NOMO-1 treated with DMSO at 0.1 percent for 48 hours (cell line): Measurements from ENCODE around the gene DYNC2H1.

Source experiments
- DNase-seq: peaks from one replicate; lab custom pipeline; 2025; ENCODE audit not compliant: unreplicated experiment; lab: John Stamatoyannopoulos, UW

DYNC2H1 gene

GRCh38 chr11:103450241-103450640 is 341.0 kb downstream of the DYNC2H1 start:
- DNase-seq: no peak

- no peak for DNase-seq
Measured at GRCh38 chr11:103453126-103453525, 343.9 kb downstream of the DYNC2H1 start.

GRCh38 chr11:103453915-103454709 is 344.9 kb downstream of the DYNC2H1 start:
- DNase-seq: peak; percentile 9

- DNase-seq: no peak
Measured at GRCh38 chr11:103464420-103464819, 355.2 kb downstream of the DYNC2H1 start.

- DNase-seq: no peak
Measured at GRCh38 chr11:103465555-103466140, 356.4 kb downstream of the DYNC2H1 start.

GRCh38 chr11:103471546-103471945 is 362.3 kb downstream of the DYNC2H1 start:
- no peak for DNase-seq

GRCh38 chr11:103476874-103477273 is 367.6 kb downstream of the DYNC2H1 start:
- DNase-seq: no peak

- no peak for DNase-seq
Measured at GRCh38 chr11:103480421-103480820, 371.2 kb downstream of the DYNC2H1 start.

GRCh38 chr11:103483996-103484395 is 374.8 kb downstream of the DYNC2H1 start:
- no peak for DNase-seq

GRCh38 chr11:103484545-103484944 is 375.3 kb downstream of the DYNC2H1 start:
- no peak for DNase-seq

- no peak for DNase-seq
Measured at GRCh38 chr11:103486604-103487003, 377.4 kb downstream of the DYNC2H1 start.

GRCh38 chr11:103487113-103487512 is 377.9 kb downstream of the DYNC2H1 start:
- no peak for DNase-seq

GRCh38 chr11:103488031-103488461 is 378.8 kb downstream of the DYNC2H1 start:
- peak; percentile 43 for DNase-seq

- DNase-seq: no peak
Measured at GRCh38 chr11:103488579-103488978, 379.4 kb downstream of the DYNC2H1 start.

GRCh38 chr11:103491777-103492176 is 382.6 kb downstream of the DYNC2H1 start:
- no peak for DNase-seq

GRCh38 chr11:103494491-103494890 is 385.3 kb downstream of the DYNC2H1 start:
- no peak for DNase-seq

GRCh38 chr11:103497268-103497667 is 388.0 kb downstream of the DYNC2H1 start:
- no peak for DNase-seq

- DNase-seq: no peak
Measured at GRCh38 chr11:103499710-103500340, 390.6 kb downstream of the DYNC2H1 start.

GRCh38 chr11:103515283-103515682 is 406.1 kb downstream of the DYNC2H1 start:
- DNase-seq: no peak

- DNase-seq: no peak
Measured at GRCh38 chr11:103520792-103521191, 411.6 kb downstream of the DYNC2H1 start.

- DNase-seq: peak; percentile 64
Measured at GRCh38 chr11:103525069-103525468, 415.8 kb downstream of the DYNC2H1 start.

GRCh38 chr11:103528046-103528445 is 418.8 kb downstream of the DYNC2H1 start:
- DNase-seq: peak; percentile 25
